ENCODE measurements around the gene LDB1.
A peak's percentile ranks its signal among the peaks of the same experiment; 100 is the strongest.

LDB1 gene

DNA sequence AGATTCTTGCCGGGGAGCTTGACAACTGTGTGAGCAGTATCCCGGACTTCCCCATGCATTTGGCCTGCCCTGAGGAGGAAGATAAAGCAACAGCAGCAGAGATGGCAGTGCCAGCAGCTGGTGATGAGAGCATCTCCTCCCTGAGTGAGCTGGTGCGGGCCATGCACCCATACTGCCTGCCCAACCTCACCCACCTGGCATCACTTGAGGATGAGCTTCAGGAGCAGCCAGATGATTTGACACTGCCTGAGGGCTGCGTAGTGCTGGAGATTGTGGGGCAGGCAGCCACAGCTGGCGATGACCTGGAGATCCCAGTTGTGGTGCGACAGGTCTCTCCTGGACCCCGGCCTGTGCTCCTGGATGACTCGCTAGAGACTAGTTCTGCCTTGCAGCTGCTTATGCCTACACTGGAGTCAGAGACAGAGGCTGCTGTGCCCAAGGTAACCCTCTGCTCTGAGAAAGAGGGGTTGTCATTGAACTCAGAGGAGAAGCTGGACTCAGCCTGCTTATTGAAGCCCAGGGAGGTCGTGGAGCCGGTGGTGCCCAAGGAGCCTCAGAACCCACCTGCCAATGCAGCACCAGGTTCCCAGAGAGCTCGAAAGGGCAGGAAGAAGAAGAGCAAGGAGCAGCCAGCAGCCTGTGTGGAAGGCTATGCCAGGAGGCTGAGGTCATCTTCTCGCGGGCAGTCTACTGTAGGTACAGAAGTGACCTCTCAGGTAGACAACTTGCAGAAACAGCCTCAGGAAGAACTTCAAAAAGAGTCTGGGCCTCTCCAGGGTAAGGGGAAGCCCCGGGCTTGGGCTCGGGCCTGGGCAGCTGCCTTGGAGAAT, 19.3 kb upstream of the LDB1 start:
- H3K27ac ChIP-seq, result no peak overlapping the region
- no peak for DNase-seq (ENCODE audit: low read depth, low spot score)

DNA sequence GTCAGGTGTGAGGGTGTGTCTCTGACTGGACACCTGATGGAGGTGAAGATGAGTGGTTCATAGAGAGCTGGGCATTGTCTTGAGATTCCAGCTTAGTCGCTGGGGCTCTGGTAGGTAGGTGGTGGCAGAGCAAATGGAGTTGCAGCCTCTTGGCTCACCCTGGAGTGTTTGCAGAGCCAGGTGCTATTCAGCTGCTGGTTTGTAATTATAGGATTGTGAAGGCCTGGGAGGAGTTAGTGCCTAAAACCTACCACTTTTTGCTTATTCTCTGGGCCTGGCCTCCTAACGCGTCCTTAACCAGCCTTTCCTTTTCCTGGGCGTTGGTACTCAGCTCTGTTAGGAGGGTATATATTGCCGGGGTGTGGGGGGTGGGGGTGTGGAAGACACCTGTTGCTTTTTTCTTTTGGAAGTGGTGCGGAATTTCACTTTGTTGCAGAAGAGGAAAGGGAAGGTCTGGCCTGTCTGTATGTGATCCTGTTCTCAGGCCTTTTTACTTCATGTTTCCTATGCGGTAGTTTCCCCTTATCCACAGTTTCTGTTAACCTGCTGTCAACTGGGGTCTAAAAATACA, 15.9 kb upstream of the LDB1 start:
- peak overlapping the region; percentile 94 for H3K27ac ChIP-seq

DNA sequence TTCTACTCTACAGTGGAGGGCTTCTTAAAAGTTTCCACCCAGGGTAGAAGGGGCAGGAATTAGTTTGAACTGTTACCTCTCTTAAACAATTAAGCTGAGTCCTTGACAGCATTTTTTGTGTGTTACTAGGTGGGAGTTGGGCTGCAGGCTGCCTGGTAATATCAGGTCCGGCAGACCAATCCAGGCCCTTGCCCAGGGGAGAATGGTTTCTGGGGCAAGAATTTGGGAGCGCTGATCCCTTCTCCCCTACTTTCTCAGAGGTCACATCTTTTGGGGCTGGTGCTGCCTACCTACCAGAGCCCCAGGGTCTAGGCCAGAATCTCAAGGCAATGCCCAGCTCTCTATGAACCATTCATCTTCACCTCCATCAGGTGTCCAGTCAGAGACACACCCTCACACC, 14.2 kb upstream of the LDB1 start:
- H3K27ac ChIP-seq, result peak overlapping the region; percentile 94
- DNase-seq (ENCODE audit: low read depth, low spot score), result no peak

More for the DNA sequence above, 15.9 kb upstream of the LDB1 start:
- no peak for DNase-seq (ENCODE audit: low read depth, low spot score)

DNA sequence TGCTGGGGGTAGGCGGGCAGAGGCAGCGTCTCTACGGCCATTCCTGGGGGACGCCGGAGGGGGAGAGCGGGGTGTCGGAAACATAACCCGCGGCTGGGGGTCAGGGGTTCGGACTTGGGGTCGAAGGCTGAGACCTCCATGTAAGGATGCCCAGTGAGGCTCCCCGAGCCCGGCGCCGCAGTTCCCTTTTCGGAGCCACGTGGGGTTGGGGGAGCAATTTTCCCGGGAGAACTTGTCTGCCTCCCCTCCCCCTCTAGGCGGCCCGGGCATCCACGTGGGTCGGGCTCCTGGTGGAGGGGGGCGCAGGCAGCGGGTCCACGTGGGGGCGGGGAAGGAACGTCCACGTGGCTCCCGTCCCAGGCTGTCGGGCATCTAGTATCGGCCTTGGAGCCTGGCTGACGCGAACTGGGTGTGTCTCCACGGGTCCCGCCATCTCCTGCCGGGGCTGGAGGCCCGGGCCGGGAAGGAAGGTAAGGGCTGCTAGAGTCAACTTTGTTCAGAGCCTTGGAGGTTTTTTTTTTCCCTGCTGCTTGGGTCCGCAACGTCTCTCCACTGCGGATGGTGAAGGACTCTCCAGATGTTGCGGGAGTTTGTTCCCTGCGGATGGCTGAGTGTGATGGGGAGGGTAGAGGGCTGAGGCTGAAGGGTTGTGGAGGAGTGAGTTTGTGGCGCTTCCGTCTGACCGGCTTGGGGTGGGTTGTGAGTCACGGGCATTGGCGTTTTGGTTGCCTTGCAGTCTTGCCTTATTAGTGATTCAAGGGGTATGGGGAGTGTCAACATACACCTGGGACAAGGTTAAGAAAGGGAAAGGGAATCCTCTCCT, 13.4 kb upstream of the LDB1 start:
- peak overlapping the region; percentile 94 for H3K27ac ChIP-seq
- DNase-seq (ENCODE audit: low read depth, low spot score), result no peak

DNA sequence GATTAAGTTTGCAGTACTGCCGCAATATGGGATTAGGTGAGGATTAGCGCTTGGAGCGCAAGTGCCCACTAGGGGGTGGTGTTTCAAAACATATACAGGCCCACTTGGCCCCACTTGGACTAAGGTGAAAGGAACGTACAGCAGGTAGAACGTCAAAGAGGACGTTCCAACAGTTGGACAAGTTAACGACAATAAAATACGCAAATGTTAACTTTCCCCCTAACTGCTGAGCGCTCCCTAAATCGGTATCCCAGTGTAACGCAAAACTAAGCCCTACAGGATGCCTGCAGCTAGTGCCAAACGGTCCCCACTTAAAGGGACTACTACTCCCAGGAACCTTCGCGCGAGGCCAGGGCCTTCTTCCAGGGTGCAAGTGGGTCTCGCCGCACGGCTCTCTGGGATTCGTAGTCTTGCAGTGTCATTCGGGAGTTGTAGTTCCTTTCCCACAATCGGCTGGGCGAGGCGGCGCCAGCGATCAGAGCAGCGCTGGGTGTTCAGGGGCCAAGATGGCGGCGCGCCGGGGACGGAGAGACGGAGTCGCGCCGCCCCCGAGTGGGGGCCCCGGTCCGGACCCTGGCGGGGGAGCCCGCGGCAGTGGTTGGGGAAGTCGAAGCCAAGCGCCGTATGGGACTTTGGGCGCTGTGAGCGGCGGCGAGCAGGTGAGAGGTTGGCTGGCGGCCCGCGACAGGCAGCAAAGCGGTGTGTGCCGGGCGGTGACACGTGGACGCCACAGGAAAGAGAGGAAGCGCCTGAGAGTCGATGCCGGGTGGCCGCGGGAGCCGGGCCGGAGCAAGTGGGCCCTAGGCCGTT, 12.6 kb upstream of the LDB1 start, which contains the start of gene PPRC1:
TSS of gene PPRC1 (plus strand) at position 478 of the 810 bp plus-strand sequence. CDS start at position 507, 29 bp downstream.
- DNase-seq (ENCODE audit: low read depth, low spot score), result peak; percentile 94
- peak within 1 kb of the TSS; percentile 94 for H3K27ac ChIP-seq

DNA sequence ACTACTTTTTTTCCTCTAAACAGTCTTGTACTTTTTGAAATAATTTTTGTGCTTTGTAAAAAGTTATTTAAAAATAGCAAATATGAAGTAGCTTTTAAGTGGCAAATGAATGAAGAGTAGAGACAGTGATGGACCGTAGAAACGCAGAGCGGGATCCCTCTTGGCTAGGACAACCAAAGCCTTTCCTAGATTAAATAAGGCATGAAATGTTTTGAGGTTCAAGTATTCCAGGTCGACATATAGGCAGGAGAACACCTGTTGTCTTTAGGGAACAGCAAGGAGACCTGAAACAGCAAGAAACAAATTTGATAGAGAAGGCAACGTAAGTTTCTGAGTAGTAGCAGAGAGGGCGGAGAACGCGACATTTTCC, 12.0 kb upstream of the LDB1 start:
- peak overlapping the region; percentile 94 for H3K27ac ChIP-seq
- DNase-seq (ENCODE audit: low read depth, low spot score), result no peak

DNA sequence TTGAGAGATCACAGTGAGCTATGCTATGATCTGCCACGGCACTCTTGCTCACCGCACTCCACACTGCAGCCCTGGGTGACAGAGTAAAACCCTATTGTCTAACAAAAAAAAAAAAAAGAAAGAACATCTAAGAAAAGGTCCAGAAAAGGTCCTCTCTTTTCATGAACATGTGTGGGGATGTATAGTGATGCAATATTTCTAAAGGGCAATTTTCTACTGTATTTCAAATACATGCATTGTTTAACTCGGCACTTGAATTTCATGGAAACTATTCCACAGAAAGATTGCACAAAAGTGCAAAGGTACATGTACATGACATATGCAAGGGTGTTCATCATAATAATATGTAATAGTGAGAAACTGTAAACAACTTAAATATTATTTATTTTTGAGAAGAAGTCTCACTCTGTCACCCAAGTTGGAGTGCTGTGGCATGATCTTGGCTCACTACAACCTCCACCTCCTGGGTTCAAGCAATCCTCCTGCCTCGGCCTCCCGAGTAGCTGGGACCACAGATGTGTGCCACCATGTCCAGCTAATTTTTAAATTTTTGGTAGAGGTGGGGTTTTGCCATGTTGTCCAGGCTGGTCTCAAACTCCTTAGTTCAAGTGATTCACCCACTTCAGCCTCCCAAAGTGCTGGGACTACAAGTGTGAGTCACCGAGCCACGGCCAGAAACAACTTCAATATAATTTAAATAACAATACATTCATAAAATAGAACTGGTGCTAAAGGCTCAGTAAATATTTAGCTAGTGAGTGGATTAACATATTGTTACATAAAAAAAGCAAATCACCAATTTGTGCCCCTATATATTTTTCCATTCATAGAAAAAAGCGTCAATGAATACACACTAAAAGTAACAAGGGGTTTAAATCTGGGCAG, 11.4 kb upstream of the LDB1 start:
- H3K27ac ChIP-seq, result peak overlapping the region; percentile 94
- DNase-seq (ENCODE audit: low read depth, low spot score), result no peak

DNA sequence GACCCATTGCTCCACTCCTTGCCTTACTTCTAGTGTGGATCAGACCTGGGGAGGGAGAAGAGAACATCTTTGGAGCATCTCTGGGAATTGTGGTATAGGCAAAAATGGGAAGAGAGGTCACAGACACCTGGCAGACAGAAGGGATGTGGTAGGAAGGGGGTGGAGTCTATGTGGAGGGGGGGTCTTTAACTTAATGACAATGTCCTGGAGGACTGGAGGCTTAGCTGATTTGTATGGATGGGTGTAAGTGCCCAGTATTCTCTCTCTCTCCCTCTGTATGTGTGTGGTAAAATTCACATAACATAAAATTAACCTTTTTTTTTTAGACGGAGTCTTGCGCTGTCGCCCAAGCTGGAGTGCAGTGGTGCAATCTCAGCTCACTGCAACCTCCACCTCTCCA, 3.1 kb upstream of the LDB1 start:
- H3K27ac ChIP-seq, result no peak overlapping the region
- no peak for DNase-seq (ENCODE audit: low read depth, low spot score)

DNA sequence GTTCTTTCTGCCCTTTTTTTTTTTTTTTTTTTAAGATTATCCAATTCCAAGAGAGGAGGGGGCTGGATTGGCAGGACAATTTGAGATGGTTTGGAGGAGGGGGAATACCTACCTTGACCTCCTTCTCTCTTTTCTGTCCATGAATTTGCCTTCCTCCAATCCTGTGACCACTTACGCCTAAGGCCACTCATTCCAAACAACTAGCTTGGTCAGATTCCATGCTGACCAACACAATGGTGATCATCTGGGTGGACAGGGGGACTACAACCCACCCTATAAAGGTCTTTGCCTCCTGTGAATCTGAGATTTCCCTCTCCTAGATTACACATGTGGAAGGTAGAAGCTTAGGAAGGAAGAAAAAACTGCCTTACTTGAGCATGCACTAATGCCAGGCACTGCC, 2.3 kb upstream of the LDB1 start:
- DNase-seq (ENCODE audit: low read depth, low spot score), result no peak
- H3K27ac ChIP-seq, result no peak overlapping the region

DNA sequence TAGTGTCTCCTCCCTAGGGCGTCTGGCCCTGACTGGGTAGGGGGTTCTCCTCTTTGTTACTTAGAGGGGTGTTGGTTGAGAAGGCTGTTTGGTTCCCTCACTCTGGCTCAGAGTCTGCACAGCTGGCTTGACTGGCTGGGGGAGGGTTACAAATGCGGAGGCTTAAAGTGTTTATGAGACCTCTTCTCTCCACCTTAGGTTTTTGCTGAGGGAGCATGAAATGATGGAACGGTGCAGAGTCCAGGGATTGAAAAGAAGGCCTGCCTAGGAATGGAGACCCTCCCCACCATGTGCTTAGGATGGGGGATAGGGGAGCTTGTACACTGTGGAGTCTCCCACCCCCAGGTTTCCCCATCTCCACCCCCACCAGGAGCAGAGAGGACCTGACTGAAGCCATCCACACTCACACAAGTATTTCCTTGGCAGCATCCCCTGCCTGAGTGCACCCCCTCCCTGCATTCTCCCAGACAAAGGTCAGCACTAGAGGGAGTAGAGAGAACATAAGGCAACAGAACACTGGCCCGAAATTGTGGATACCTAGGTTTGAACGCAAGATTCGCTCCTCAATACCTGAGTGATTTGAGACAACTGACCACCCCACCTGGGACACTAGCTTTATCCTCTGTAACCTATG, 1.7 kb upstream of the LDB1 start:
- H3K27ac ChIP-seq, result no peak overlapping the region
- DNase-seq (ENCODE audit: low read depth, low spot score), result no peak

DNA sequence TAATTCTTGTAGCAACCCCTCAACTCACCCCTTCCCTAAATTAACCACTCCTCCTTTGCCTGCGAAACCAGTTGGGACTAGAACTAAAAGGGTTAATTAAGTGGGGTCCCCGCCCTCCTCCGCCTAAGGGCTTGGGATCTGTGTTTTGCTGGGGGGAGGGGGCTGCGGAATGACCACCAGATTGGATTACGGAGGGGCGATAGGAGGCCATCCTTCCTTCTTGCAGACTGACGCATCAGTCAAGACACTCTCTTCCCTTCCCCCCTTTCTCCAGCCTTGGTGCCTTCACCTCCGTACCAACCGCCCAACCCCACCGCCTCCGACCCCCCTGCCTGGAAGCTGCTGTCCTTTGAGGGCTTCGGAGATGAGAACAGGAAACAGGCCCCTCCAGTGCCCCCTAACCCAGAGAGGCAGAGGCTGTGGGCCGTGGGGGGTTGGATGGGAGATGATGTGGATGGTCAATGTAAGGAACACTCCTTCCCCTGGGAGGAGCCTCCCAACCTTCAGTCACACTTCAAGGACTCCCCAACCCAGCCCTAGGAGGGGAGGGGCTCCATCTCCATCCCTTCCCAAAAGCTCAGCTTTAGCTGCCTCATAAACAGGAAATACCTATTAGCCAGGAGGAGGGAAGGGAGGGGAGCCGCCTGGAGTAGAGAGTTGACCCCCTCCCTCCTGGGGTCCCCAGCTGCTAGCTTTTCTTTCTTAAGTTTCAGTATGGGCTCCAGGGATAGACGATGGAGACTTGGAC, 997 bp upstream of the LDB1 start:
- no peak overlapping the region for H3K27ac ChIP-seq
- DNase-seq (ENCODE audit: low read depth, low spot score), result no peak

DNA sequence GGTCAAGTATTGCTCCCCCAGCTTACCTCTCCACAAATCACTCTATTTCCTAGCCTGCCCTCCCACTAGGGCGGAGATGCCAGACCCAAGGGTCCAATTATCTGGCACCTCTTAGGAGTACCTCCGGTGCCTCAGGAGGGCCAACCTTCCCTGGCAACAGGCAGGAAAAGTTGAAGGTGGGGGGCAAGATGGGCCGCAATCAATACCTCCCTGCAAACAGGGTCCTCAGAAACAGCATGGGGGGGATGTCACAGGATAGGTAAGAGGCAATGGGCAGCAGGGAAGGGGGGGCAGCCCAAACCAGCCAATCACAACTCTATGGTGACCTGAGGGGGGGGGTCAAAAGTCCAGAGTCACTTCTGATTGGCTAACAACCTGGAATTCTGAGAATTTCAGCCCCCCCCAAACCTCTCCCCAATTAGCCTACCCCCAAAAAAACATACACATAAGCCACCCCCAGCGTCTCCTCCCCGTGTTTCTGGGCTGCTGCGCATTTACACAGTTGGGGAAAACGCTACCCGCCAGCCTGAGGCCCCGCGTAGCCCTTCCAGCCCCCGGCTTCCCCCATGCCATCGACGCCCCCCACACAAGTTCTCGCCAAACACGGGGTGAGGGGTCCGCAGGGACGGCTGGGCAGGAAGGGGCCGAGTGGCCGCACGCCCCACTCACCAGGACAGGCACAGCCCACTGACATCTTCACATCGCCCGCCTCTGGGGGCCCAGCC, 589 bp downstream of the LDB1 start:
- H3K27ac ChIP-seq, result peak overlapping the region; percentile 82
- DNase-seq (ENCODE audit: low read depth, low spot score), result no peak

DNA sequence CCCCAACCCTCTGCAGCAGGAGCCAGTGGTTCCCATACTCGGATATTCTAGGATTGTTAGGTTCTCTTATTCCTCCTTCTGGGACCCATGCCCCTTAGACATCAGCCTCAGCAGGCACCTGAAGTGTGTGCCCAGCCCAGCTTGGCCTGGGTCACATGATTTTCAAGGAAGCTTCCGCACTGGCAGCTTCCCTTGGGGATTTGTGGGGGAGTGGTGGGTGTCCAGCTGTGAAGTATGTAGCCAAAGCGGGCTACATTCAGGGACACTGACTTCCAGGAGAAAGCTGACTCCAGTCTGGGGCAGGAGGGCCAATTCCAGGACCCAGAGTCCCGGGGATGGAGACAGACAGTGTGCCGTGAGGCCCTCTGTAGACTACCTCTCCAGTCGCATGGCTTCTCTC, 1.3 kb downstream of the LDB1 start:
- no peak for DNase-seq (ENCODE audit: low read depth, low spot score)
- H3K27ac ChIP-seq, result peak overlapping the region; percentile 82

DNA sequence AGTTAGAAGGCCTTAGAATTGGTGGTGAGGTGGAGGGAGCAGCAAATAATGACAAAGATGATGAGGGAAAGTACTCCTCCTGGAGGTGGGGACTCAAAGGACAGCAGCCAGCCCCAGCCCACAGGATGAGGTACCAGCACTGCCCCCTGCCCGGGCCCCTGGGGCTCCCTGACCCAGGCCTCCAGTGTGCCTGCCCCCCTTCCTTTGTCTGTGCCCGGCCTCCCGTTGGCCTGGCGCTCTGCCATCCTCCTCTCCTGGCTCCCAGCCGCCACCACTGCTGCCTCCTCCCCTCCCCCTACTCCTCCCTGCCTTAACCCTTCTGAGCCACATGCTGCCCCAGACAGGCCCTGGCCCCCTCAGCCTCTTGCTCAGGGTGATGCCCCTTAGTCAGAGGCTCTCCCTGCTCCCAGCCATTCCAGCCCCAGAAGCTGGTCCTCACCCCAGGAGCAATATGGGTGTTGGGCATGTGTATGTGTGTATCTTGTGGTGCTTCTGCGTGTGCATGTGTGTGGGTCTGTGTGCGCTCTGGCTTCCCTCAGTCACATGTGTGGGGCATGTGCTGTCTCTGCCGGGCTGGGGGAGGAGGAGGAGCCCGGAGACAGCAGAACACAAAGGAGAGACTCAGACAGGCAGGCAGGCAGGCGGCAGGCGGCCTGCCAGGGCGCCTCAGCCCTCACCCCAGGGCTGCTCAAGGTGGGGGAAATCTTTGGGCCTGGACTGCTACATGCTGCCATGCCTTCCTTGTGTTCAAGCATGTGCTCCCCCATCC, 2.6 kb downstream of the LDB1 start:
- no peak for DNase-seq (ENCODE audit: low read depth, low spot score)

DNA sequence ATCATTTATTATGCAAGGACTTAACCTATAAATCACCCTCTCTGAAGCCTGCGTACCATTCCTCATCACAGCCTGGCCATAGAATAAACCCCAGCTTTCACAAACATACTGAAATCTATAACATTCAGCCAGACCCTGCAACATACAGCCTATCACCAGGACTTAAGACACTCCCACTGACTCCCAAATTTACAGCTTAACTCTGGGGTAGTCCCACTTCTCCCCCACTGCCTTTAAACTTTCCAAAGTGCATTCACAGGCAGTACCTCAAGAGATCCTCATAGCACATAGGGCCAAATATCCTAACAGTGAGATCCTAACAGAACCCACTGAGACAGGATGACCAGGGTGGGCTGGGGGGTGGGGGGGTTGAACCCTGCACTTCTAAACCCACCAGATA, 3.5 kb downstream of the LDB1 start:
- peak overlapping the region; percentile 82 for H3K27ac ChIP-seq
- no peak for DNase-seq (ENCODE audit: low read depth, low spot score)

More for the DNA sequence above, 2.6 kb downstream of the LDB1 start:
- H3K27ac ChIP-seq, result peak overlapping the region; percentile 82

DNA sequence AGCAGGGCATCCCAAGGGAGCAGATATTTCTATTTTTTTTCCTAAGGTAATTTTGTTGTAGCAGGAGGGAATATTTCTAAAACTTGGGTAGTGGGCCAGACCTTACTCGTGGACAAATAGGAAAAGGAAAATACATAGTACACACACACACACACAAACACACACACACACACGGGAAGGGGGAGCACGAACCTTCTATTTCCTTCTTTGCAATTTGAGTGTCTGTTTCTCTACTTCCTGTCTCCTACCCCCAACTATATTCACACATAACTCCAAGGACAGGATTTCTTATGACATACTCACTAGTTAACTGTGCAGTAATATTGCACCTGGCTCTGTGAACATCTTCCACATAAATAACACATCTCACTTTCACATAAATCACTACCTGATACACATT, 4.4 kb downstream of the LDB1 start:
- no peak for DNase-seq (ENCODE audit: low read depth, low spot score)
- peak overlapping the region; percentile 82 for H3K27ac ChIP-seq
